Muscle of arm (tissue), 12 donors: ENCODE data around the gene IQCK. TPM values are rescaled to one million over a fixed set of nuclear protein-coding genes. Genes with fewer than 3 reads are reported as not detected.
"Not testable (repeated sequence)": the region's sequence is repeated elsewhere in the genome, so short reads cannot be mapped to it uniquely, and the experiment has no call there.

Source experiments
- DNase-seq: peaks from one replicate; pipeline ENCODE4 v3.0.0-alpha.2; 2013
- polyA plus RNA-seq, 12 donors: library from polyadenylated mRNA; unstranded; fragments of 120-200 nt; gene quantifications; one replicate each; pipeline ENCODE4 v1.2.1, GENCODE V29; 2013; ENCODE audit not compliant: insufficient read length in 12 of 12

IQCK gene
- polyA plus RNA-seq, 12 donors, result 12.4 to 19.3 (median 14.1) TPM; not detected in 2

- DNase-seq, result no peak
Observed at GRCh38 chr16:19755268-19755667, 37.2 kb downstream of the IQCK start.

DNA sequence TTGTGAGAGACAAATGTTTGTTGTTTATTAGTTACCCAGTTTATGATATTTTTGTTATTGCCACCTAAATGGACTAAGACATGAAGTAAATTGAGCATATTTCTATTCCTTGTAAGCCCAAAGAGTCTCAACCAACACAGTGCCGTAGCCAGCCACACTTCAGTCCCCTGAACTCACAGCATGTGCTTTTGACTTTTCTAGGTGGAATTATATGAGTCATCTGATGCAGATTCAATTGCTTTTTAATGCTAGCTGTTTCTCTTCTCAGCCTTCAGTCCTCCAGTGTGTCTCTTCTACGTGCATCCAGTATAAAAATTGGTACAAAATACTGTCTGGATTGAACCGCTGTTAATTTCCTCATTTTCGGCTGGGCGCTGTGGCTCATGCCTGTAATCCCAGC is 39.0 kb downstream of the IQCK start:
- DNase-seq, result no peak

- DNase-seq, result no peak
Observed at GRCh38 chr16:19757762-19758595, 39.9 kb downstream of the IQCK start.

- no peak for DNase-seq
Observed at GRCh38 chr16:19760356-19761060, 42.4 kb downstream of the IQCK start.

- DNase-seq, result no peak
Observed at GRCh38 chr16:19765860-19766553, 47.9 kb downstream of the IQCK start.

- DNase-seq, result no peak
Observed at GRCh38 chr16:19766554-19766884, 48.4 kb downstream of the IQCK start.

DNA sequence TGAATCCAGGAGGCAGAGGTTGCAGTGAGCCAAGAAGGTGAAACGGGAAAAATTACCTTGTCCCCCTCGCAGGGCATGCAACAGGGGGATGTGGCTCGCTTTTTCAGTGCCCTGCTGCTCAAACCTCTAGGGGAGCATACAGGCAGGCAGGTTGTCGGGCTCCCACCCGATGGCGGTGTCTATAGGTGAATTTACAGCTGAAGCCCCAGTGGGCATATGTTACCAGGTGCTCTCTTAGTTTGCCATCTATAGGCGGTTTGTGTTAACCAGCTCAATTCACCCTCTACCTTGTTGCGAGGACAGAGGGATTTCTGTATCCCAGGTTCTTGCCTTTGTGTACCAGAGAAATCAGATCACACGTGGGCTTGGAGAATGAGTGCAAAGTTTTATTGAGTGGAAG is 48.9 kb downstream of the IQCK start:
- no peak for DNase-seq

DNA sequence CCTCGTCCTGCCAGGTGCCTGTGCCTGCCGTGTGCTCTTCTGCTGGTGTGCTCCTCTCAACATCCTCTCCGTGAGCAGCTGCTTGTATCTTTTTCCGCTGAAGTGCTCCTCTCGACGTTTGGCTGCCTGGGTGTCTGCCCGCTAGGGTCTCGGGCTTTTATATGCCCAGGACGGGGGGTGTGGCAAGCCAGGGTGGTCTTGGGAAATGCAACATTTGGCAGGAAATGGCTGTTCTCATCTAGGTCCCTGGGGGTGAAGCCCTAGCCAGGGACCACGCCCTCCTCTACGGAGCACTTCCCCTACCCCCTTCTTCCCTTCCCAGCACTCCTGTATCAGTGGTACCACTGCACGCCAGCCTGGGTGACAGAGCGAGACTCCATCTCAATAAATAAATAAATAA is 49.4 kb downstream of the IQCK start:
- DNase-seq, result no peak

GRCh38 chr16:19769239-19769638 is 51.2 kb downstream of the IQCK start:
- no peak for DNase-seq

- no peak for DNase-seq
Observed at GRCh38 chr16:19771040-19771439, 53.0 kb downstream of the IQCK start.

DNA sequence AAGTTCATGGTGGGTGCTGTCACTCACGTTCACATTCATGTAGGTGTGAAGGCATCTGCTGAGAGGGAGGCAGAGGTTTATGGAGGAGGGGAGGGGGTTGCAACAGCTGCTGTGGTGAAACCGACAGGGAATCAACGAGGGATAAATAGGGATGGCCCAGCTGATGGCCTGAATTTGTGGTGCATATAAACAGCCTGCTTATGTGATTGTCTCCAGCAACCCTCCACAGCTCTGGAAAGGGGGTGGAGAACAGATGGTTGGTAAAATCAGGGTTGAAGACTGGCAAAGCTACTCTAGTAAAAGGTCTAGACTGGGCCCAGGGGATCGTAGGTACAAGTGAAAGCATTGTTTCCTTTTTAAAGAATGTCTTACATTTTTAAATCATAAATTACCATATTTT is 53.7 kb downstream of the IQCK start:
- no peak for DNase-seq

GRCh38 chr16:19774024-19774423 is 56.0 kb downstream of the IQCK start:
- DNase-seq, result no peak

DNA sequence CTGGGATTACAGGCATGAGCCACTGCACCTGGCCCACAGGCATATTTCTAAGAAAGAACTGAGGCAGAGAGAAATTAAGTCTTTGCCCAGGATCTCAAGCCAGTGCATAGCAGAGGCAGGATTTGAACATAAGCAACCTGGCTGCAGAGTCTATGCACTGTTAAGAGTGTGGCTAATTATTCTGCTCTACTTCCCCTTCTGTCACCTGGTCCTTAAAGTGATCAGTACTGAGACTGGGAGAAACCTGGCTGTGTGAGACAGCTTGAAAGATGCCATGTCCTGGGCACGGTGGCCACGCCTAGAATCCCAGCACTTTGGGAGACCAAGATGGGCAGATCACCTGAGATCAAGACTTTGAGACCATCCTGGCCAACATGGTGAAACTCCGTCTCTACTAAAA is 58.1 kb downstream of the IQCK start:
- DNase-seq, result no peak

DNA sequence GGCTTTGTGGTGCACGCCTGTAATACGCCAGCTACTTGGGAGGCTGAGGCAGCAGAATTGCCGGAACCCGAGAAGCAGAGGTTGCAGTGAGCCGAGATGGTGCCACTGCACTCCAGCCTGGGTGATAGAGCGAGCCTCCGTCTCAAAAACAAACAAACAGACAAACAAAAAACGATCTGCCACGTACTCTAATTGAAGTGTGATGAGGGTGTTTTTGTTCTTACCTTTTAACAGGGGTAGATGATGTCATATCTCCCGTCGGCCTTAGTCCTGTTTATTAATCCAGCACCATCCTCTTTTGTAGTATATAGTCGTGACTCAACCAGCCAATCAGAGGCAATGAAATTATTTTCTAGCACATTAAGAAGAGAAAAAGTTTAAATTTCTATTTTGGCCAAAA is 58.5 kb downstream of the IQCK start:
- no peak for DNase-seq

GRCh38 chr16:19780321-19780720 is 62.2 kb downstream of the IQCK start:
- no peak for DNase-seq

DNA sequence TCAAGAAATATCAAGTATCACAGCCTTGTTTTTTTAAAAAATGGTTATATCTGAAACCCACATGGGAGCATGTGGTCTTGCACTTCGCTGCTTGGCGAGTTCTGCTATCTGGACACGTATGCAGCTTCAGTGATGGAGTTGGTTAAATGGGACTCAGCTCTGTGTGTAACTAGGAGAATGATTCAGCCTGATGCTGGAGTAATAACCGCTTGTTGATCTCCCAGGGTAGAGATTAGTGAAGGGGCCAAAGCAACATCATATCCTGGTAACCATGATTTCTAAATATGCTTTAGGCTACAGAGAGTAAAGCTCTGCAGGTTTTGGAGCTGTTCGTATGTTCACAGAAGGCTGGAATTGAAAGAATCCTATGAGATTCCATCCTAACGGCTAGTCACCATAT is 63.2 kb downstream of the IQCK start:
- DNase-seq, result peak; percentile 76

DNA sequence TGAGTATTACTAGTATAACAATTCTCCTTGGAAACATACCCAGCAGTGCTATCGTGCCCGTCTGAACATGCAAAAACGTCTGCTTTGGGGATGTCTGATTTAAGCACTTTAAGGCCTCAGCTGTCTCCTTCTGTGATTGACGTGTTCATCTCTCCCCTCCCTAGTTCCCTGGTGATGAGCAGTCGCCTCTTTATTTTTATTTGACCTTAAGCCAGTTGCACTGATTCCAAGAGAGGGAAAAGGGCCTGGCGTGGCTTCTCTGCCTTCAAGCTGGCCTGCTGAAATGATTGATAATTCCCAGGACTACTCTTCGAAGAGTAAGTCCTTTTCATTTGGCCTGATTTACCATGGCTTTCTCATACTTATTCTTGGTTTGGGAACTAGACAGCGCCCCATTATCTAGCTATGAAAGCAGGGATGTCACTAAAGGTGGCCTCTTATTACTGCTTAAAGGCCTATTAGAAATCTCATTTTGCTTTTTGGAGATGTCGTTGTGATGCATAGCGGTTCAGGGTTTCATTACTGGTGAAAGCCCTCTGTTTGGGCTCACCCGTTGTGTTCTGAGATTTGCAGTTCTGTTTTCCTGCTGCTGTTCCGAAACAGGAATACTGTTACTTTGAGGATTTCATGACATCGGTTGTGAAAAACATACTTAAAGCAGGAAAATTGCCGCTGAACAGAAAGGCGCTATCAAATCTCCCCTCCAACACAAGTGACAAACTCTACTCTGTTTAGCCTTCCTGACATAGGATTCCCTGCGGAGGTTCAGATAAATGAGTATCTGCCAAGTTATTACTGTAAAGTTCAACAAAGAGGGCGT is 65.5 kb downstream of the IQCK start:
- DNase-seq, result peak; percentile 74

DNA sequence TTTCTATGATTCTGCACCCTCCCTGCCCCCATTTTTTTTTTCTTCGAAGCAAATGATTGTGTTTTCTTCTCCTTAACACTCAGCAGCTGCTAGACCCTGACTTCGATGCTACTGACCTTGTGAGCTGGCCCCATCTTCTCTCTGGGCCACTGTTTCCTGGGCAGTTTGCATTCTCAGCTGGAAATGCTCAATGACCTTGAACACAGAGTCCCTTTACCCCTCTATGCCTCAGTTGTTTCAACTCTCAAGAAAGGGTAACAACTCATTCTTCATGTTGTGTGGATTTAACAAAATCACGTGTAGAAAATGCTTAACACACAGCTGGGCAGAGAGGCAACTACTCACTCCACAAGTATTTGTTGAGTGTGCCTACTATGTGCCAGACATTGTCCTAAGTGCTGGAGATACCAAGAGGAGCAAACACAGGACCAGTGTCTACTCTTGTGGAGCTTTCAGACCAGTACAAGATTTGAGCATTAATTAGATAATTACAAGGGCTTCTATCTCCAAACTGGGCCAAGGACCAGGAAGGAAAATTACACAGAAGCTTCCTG is 66.2 kb downstream of the IQCK start:
- DNase-seq, result no peak

DNA sequence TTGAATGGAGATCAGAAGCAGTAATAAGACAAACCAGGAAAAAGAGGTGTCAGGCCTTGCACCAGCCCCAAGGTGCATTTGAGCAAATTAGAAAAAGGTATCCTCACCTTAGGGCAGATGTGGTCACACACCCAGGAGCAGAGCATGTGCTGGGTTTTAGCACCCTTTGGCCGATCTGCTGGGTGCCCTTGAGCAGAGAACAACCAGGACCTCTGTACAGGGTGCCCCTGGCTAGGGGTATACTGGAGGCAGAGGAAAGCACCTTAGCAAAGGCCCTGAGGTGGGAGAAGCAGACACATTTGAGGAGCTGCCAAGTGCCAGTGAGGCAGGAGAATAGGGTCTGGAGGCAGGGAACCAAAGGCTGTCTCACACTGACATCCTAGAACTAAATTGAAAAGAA is 67.0 kb downstream of the IQCK start:
- DNase-seq, result no peak

GRCh38 chr16:19785512-19786130 is 67.5 kb downstream of the IQCK start:
- no peak for DNase-seq

DNA sequence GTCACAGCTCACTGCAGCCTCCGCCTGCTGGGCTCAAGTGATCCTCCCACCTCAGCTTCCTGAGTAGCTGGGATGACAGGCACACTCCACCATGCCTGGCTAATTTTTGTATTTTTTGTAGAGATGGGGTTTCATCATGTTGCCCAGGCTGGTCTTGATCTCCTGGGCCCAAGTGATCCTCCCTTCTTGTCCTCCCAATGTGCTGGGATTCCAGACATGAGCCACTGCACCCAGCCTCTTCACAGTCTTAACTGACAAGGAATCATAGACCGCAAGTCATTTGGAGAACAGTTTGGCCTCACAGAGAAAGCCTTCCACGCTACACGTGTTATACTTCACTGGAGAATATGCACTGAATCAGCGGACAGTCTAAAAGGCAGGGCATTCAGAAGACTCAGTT is 83.3 kb downstream of the IQCK start:
- DNase-seq, result not testable (repeated sequence)
